ENCODE data around the gene PKP4.

DNA sequence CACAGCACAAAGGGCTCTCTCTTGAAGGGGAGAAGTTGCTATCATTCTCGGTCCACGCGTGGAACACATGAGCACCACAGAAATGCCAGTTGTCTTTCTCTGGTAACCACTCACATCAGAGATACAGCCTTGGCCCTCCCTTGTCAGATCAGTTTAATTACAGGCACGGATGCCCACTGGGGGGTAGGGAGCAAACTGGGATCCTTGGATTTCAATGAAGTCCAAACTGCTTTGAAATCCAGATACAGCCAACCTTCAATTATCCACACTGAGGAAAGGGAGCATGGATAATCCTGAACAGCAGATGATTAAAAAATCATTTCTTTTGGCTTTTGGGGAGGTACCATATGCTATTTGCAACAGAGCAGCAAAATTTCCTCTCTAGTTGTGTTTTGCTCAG, 274.6 kb downstream of the PKP4 start:
- TF ChIP-seq, protein P1, sequence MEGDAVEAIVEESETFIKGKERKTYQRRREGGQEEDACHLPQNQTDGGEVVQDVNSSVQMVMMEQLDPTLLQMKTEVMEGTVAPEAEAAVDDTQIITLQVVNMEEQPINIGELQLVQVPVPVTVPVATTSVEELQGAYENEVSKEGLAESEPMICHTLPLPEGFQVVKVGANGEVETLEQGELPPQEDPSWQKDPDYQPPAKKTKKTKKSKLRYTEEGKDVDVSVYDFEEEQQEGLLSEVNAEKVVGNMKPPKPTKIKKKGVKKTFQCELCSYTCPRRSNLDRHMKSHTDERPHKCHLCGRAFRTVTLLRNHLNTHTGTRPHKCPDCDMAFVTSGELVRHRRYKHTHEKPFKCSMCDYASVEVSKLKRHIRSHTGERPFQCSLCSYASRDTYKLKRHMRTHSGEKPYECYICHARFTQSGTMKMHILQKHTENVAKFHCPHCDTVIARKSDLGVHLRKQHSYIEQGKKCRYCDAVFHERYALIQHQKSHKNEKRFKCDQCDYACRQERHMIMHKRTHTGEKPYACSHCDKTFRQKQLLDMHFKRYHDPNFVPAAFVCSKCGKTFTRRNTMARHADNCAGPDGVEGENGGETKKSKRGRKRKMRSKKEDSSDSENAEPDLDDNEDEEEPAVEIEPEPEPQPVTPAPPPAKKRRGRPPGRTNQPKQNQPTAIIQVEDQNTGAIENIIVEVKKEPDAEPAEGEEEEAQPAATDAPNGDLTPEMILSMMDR (IDR thresholded peaks at IDR 0.05): no peak
- TF ChIP-seq EZH2phosphoT487 (IDR thresholded peaks at IDR 0.05) (no peak), EZH2 (IDR thresholded peaks at IDR 0.05) (no peak)
